Stimulated activated CD8-positive, alpha-beta memory T cell treated with anti-CD3 and anti-CD28 coated beads, Interleukin-12 subunit alpha, Interleukin-12 subunit beta, amount 100 ng/mL, for 24 hours (primary cell): ENCODE results near the gene INPP4A.
A peak's percentile ranks its signal among the peaks of the same experiment; 100 is the strongest.

ENCODE experiments used
- DNase-seq: peaks from one replicate; pipeline ENCODE4 v3.0.0-alpha.2; 2020; ENCODE audit errors: extremely low read depth

INPP4A gene

DNA sequence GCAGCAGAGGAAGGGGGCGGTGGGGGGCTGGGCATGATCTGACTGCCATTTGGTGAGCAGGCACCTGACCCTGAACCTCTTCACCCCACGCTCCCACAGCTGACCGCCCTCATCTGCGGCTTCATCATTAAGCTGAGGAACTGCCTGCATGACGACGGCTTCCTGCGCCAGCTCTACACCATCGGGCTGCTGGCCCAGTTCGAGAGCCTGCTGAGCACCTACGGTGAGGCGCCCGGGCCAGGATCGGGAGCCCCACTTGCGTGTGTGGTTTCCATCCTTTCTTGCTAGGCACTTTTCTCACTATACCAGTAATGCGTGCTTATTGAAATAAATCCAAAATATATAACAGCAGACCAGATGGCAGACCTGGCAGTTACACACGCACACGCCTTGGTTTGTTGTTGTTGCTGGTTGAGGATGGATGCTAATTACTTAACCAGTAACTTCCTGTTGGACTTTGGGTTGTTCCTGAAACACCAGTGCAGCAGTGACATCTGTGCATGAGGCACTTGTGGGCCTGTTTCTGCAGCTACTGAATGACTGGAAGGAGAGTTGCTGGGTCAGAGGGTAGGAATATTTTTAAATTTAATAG, 120.0 kb downstream of the INPP4A start:
- no peak for DNase-seq

DNA sequence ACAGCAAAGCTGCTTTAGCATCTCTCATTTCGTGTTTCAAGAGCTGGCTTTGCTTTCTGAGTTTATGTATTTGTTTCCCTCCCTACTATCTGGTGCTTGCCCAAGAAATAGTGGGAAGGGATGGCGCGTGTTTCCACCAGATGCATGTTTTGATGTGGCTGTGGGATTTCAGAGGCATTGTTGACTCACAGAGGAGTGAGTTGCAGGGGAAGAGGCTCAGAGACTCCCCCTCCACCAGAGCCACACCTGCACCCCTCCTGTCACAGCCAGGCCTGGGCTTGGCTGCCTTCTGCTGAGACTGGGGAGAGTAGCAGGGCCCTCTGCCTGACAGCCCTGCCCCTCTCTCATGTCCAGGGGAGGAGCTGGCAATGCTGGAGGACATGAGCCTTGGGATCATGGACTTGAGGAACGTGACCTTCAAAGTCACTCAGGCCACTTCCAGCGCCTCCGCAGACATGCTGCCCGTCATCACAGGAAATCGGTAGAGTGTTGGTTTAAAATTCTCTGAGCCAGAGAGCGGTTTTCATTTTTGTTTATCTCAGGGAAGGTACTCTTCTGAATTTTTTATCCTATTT, 120.7 kb downstream of the INPP4A start:
- DNase-seq, result no peak

- DNase-seq, result no peak
Observed at GRCh38 chr2:98565941-98566340, 121.3 kb downstream of the INPP4A start.

DNA sequence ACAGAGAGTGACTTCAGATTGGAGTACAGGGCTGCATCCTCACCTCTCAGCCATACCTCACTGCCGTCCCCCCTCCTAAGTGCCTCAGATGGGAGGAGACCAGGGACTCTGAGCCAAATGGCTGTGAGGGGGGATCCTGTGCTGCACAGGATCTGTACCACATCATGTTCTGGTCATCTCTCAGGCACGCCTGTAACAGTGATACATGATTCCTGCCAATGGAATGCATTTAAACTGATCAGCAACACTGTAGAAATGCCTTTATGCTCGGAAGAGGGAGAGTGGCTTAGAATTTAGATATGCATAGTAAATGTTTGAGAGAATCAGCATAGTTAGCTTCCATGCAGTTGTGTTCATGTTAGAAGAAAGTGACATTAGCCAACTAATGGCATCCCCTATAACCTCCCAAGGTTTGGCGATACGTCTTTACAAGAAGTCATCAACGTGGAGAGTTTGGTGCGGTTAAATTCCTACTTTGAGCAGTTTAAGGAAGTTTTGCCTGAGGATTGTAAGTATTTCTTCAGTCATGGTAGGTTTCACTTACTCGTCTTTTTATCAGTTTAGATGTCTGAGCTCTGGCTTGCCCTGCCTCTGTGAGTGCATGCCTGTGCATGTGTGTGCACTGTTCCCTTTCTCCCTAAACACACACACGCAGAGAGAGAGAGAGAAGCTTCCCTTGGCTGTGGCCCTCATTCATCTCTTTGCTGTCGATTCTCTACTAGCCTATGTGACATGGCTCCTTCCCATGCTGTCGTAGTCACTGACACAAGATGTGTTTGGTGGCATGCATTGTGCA, 123.7 kb downstream of the INPP4A start:
- DNase-seq, result no peak

- peak; percentile 34 for DNase-seq
Observed at GRCh38 chr2:98569197-98569793, 124.6 kb downstream of the INPP4A start.

DNA sequence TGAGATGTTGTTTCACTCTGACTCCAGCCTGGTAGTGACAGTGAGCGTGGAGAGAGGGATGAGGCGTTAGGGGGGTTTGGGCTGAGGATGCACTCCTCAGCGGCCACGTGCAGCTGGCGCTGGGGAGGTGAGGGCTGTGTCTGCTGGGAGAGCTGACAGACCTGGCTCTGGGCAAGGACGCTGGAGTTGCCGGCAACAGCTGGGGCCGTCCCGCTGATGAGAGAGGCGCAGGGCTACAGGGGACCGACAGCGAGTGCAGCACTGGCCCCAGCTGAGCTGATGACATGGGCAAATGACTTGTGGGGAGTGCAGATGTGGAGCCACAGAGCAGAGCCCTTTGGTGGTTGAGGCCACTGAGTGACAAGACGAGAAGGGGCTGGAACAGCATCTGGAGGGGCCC, 125.3 kb downstream of the INPP4A start:
- DNase-seq, result no peak

GRCh38 chr2:98570356-98570755, 125.7 kb downstream of the INPP4A start:
- DNase-seq, result no peak

GRCh38 chr2:98571121-98571701, 126.6 kb downstream of the INPP4A start:
- no peak for DNase-seq

- DNase-seq, result no peak
Observed at GRCh38 chr2:98571796-98572195, 127.1 kb downstream of the INPP4A start.

DNA sequence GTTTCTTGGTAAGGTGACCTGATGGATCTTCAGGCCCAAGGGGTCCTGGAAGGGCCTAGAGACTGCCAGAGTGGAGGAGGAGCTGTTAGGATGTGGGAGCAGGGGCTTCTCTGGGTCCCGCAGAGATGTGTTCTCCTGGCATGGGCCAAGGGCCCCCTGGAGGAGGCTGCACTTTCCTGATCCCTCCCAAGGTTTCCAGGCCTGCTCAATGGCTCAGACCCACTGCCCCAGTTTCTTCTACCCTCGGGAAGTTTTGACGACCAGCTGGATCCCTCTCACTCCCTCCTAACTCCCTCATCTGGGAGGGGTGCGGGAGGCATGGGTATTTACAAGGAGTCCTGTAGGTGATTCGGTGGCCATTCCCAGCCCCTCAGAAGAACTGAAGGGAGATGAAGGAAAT, 127.6 kb downstream of the INPP4A start:
- DNase-seq, result no peak

- no peak for DNase-seq
Observed at GRCh38 chr2:98572676-98573075, 128.0 kb downstream of the INPP4A start.

DNA sequence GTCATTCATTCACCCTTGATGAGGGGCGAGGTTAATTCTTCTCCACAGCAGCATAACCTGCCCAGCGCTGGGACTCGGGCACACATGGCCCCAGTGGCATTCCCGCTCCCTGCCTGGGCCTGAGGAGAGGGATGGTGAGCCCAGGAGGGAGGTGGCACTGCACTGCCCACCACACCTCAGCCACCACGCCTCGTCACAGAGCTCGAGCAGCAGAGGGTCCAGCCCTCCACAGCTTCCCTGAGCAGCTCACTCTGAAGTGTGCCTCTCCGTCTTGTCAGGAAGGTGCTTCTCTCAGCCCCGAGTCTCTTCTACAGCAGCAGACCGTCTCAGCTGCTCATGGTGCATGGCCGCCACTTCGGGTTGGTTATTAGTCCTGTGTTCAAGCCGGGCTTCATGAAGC, 128.8 kb downstream of the INPP4A start:
- DNase-seq, result no peak

DNA sequence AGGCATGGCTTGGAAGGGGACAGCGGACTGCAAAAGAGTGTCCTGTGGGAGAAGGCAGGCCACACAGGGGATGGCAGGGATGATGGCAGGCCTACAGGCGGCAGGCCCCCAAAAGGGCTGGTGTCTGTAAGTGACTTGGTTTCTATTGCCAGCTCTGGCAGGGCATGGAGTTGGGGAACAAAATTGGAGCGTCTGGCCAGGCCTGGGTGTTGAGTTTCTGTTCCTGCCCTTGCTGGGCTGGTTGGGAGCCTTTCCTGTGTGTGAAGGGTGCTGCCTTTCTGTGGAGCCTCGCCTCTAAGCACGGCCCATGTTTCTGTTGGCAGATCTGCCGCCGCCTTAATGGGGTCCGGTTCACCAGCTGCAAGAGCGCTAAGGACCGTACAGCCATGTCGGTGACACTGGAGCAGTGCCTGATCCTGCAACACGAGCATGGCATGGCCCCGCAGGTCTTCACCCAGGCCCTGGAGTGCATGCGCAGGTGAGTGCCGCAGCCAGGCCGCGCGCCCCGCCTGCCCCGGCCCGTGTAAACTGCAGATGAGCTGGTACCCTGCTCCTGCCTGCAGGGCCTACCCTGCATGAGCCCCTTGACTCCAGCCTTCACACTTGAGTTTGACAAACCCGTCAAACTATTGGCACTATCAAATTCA, 132.1 kb downstream of the INPP4A start:
- DNase-seq, result no peak

DNA sequence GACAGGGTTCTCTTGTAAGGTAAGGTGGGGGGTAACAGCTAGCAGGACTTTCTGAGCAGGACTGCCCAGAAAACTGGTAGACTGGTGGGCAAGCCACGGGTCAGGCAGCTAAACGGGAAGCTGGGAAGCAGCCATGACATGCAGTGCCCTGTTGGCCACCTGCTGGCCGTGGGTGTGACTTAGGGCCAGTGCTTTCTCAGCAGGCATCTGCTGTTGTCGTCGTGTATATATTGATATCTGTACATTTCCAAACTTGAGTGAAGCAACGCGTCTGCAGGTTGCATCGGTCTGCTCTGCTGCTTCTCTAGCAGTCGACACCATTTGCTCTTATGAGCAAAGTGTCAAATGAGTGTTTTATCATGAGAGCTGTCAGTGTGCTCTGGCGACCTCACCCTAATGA, 132.7 kb downstream of the INPP4A start:
- no peak for DNase-seq

DNA sequence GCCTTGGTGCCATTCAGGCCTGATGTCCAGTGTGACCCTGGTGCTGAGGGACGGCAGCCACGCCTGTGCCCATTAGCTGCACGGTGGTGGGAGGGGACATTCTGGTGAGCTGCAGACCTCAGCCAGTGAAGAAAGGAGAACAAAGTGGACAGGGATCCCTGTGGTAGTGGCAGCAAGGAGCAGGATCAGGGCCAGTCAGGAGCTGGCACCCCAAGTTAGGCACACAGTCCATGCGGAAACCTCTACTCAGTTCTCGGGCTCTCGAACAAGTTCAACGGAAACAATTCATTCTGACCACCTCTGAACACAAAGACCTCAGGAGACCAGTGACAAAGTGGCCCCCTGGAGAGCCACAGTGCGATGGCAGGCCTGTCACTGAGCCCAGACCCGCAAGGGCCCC, 133.6 kb downstream of the INPP4A start:
- DNase-seq, result no peak

DNA sequence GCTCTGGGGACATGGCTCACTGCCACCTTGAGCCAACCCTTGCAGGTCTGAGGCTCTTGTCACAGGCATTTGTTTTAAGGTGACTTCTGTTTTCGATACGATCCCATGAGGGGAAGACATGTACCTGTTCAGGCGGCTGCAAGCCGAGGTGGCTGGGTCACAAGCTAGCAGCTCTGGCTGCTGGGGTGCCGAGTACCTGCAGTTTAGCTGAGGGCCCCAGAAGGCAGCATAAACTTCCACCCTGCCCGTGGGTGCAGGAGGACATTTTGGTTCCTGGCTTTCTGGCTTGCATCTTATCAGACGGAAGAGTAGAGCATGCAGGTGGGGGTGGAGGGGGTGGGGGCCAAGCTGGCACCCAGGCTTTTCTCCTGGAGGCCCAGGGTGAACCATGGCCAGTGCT, 135.3 kb downstream of the INPP4A start:
- no peak for DNase-seq

DNA sequence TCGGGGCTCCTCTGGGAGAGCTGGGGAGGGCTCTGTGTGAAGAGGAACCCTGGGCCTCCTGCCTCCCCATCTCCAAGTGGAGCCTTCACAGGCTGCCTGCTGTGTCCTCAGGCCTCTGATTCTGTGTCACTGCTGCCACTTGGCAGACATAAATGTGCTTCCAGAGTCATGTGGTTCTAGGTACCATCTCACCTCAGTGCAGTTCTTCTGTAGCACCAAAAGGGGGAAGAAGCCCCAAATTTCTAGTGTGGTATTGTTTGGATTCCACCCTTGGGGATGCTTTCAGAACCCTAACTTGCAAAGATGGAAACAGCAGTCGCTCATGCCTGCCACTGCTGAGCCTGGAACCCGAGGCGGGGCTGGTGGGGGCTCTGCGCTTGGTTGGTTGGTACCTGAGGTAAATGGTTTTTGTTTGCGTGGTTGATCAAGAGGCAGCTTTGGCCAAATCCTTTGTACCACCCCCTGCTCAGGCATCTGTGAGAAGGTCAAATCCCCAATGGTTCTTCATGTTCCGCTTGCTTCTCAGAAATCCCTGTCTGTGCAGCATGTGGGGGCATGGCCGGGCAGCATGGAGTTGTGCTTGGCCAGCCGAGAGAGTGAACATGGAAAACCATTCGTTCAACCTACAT, 136.1 kb downstream of the INPP4A start:
- no peak for DNase-seq

GRCh38 chr2:98582523-98582922, 137.9 kb downstream of the INPP4A start:
- no peak for DNase-seq

- DNase-seq, result no peak
Observed at GRCh38 chr2:98583276-98583675, 138.6 kb downstream of the INPP4A start.

DNA sequence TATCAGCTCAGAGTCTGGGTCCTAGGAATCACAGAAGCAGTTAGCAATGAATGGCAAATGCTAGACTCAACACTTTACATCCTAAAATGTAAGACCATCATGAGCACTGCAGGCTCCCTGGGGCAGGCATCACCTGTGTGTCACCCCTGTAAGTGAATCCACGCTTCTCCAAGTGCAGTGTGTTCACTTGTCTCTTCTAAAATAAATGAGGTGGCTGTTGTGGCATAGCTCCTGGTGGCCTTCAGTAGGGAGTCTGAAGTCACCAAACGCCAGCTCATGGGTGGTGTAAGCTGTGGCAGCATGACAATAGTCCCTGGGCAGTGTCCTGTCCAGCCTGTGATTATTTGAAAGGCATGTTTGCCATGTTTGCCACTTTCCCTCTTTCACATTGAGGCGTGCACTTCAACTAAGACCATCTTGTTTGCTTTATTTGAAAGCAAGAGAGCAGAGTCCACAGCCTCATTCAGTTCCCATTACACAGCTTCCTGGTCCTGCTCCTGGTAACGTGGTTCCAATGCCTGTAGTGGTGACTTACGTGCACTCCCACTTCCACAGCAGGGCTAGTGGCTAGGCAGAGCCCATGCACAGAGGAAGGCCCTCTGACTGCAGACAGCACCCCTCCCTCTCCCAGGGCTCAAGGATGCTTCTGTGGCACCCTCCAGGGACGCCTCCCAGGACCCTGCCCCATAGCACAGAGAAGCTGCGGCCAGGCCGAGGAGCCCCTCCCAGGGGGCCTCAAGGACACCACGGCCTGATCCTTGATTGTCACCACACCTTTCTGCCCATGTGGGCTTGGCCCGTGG, 139.4 kb downstream of the INPP4A start:
- DNase-seq, result no peak

GRCh38 chr2:98585386-98585785, 140.7 kb downstream of the INPP4A start:
- no peak for DNase-seq
